Retinal pigment epithelial cell (primary cell): Measurements from ENCODE around the gene NEK2.

Experiments
- DNase-seq: peaks from one replicate; pipeline ENCODE4 v3.0.0-alpha.2; 2010; ENCODE audit warnings: low read depth
- H3K4me3 ChIP-seq: 2 replicates; pipeline ENCODE4 v1.5.1; 2011; ENCODE audit warnings: mild to moderate bottlenecking, low read length, control low read depth, moderate library complexity
- TF ChIP-seq, protein P1 (sequence below): conservative IDR thresholded peaks from 2 replicates; pipeline ENCODE4 v1.5.1; 2011; ENCODE audit warnings: low read depth, low read length, control low read depth, inconsistent platforms

The NEK2 gene

DNA sequence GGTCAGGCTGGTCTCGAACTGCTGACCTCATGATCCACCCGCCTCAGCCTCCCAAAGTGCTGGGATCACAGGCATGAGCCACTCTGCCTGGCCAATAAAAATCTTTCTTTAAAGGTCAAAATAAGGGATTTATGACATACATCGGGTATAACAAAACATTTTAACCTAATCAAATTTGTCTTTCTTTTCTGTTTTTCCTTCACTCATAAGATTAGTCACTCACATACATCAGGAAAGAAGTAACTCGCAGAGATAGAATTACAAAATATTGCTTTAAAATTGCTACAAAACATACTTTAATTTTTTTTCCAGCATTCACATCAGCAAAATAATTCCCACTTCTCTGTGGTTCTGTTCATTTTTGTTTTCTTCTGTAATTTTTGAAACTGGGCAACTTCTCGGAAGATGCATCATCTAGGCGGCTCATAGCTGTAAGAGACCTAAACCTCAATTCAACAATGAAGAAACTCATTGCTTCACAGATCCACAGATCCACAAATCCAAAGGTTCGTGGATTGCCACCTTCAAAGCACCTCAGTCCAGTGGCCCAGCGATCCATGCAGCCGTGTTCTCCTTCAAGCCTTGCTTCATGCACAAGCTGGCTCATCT is 39.7 kb downstream of the NEK2 start:
- TF ChIP-seq, protein P1, sequence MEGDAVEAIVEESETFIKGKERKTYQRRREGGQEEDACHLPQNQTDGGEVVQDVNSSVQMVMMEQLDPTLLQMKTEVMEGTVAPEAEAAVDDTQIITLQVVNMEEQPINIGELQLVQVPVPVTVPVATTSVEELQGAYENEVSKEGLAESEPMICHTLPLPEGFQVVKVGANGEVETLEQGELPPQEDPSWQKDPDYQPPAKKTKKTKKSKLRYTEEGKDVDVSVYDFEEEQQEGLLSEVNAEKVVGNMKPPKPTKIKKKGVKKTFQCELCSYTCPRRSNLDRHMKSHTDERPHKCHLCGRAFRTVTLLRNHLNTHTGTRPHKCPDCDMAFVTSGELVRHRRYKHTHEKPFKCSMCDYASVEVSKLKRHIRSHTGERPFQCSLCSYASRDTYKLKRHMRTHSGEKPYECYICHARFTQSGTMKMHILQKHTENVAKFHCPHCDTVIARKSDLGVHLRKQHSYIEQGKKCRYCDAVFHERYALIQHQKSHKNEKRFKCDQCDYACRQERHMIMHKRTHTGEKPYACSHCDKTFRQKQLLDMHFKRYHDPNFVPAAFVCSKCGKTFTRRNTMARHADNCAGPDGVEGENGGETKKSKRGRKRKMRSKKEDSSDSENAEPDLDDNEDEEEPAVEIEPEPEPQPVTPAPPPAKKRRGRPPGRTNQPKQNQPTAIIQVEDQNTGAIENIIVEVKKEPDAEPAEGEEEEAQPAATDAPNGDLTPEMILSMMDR = no peak
- DNase-seq = no peak
- H3K4me3 ChIP-seq = no peak overlapping the region

DNA sequence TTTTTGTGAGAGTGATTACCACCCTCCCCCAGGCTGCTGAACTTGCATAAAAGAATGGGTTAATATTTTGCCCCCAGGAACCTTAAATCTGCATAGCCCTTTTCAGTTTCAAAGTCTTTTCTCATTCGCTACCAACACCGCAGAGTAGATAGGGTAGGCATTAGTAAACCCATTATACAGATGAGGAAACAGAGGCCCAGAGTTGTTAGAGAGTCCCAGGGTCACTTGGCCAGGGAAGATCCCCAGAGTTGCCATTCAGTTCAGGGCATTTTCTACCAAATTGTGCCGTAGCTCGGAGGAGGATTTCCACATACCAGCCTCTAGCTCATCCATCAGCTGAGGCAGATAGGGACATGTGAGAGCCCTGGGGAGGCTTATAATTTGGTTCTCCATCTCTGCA is 40.5 kb downstream of the NEK2 start:
- H3K4me3 ChIP-seq = no peak overlapping the region
- TF ChIP-seq, protein P1 = no peak
- DNase-seq = no peak

DNA sequence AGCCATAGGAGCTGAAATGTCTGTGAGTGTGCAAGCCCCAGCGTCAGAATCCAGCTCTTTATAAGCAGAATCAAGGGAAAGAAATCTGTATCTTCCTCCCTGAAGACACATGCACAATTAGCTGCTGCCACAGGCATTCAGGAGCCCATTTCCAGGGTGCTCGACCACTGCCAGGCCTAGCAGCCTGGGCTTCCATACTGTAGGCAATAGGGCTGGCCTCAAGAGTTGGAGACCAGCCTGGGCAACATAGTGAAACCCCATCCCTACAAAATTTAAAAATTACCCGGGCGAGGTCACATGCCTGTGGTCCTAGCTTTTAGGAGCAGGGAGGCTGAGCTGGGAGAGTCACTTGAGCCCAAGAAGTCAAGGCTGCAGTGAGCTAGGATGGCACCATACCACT is 41.0 kb downstream of the NEK2 start:
- TF ChIP-seq, protein P1 = no peak
- H3K4me3 ChIP-seq = no peak overlapping the region
- no peak for DNase-seq

DNA sequence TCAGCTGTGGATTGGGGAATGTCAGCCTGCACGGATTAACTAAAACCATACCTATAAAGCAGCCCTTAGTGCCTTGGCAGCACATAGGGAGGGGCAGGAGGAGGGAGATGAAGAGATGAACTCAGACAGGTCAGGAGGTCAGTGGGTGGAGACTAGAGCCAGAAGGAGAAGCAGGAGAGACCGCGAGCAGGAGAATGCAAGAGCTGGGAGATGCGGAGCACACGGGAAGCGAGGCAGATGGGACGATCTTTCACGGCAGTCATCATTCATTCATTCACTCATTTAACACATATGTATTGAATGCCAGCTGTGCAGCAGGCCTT is 41.9 kb downstream of the NEK2 start:
- no peak for DNase-seq
- TF ChIP-seq, protein P1 = no peak
- no peak overlapping the region for H3K4me3 ChIP-seq

DNA sequence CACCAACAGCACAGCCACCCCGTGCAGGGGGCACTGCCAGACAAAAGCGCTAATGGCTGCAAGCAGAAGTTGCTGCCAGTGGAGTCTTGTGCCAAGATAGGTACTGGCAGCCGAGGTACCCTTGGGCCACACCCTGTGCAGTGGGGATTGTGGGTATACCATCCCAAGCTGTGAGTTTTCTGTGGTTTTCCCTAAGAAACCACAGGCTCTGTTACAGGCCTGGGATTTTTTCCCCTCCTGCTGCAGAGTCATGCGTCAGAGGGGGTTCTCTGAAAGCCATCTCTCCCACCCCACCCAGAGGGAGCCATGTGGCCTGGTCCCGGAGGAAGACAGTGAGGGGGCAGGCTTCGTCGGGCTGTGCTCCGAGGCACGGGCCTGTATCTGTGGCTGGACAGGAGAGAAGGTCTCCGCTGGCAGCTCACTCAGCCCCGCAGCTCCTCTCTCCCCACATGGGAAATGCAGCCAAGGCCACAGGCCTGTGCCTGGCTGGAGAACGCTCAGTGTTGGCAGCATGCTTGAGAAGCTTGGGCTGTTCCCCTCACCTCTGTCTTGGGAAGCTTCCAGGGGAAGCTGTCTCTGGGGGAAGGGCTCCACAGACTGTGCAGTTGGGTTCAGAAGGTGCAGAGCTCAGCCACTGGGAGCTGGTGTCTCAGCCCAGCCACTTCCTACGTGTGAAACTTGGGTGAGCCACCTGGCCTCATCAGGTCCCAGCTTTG is 42.5 kb downstream of the NEK2 start:
- TF ChIP-seq, protein P1 = no peak
- DNase-seq = no peak
- no peak overlapping the region for H3K4me3 ChIP-seq

DNA sequence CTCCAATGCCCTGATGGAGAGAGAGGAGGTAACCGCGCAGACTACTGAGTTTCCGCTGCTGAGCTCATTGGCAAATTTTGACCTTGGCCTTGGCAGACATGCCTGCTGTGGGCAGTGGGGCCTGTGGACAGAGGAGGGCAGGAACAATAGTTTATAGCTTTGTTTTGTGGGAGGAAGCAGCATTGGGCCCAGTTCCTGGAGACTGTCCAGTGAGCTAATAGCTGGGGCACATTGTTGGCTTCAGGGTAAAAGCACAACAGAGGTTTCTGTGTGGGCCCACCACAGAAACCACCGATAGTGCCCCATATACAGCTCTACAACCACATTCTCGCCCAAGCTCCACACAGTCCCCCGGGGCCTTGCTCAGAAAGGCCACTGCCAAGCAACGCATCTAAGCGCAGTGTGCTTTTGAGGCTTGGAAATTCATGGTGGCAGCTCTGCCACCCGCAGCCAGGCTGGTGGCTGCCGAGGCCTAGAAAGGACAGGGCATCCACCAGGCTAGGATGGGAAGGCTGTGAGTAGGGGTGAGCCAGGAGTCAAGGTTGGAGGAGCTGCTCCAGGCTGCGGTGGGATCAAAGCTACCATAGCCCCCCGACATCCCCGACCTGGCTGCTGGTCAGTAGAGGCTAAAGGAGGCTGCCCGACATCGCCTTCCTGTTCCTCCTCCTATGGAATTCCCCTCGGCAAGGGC is 43.2 kb downstream of the NEK2 start:
- TF ChIP-seq, protein P1 = no peak
- no peak for DNase-seq
- no peak overlapping the region for H3K4me3 ChIP-seq

DNA sequence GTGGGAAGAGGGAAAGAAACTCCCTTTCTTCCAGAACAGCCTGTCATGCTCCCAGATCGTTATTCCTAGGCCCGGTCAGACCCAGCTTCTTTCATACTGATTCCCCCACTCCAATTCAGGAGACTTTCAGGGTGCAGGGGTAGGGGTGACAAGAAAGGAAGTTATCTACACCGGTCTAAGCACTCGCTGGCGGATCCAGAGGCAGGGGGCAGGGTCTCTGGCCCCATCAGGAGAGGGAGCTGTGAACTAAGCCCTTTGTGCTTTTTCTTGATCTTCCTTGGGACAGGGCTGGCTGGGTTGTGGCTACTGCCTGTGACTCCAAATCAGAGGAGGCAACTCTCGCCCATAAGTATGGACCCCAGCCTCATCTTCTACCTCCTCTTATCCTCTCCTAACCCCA is 44.3 kb downstream of the NEK2 start:
- DNase-seq = no peak
- no peak overlapping the region for H3K4me3 ChIP-seq
- TF ChIP-seq, protein P1 = no peak
